HG02970 (cell line): Measurements from ENCODE around the gene BCAS3.

Experiments
- ATAC-seq: cut with Tn5 transposase; IDR thresholded peaks from one replicate; pipeline ENCODE4 v1.9.1; 2021; ENCODE audit warnings: mild to moderate bottlenecking, moderate library complexity, moderate number of reproducible peaks; ENCODE audit not compliant: unreplicated experiment, low FRiP score

BCAS3 gene

GRCh38 chr17:61363601-61364462 lies 686.2 kb downstream of the BCAS3 start:
- no peak for ATAC-seq

DNA sequence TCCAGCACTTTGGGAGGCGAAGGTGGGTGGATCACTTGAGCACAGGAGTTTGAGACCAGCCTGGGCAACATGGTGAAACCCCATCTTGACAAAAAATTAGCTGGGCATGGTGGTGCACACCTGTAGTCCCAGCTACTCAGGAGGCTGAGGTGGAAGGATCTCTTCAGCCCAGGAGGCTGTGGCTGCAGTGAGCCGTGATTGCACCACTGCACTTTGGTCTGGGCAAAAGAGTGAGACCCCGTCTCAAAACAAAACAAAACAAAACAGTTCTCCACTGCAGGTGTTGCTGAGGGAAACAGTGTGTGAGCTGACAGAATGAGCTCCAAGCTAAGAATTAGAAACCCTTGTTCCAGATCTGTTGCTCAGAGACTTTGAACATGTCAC lies 686.8 kb downstream of the BCAS3 start:
- no peak for ATAC-seq

DNA sequence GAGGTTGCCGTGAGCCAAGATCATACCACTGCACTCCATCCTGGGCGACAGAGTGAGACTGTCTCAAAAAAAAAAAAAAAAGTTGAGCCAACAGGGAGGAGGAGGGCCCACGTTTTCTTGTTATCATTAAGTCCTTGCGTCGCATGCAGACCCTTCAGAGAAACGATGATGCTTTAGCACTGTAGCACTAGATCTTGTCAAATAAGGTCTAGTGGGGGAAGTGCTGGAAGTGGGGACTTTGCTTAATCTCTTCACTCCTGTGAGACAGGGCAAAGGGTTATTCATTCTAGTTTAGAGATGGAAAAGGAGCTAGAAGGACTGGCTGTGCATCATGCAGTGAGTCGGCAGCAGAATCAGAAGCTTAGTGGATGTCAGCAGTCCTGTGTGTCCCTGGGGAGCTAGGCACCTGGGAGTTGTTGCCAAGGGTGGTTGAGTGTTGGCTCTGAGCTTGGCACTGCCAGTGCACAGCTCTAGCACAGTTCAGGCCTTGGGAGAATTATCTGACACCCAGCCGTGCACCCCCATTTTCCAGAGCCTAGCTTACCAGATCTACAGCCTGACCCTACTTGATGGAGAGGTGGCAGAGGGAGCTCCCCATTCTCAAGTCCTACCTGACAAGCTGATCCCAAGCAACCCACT lies 688.5 kb downstream of the BCAS3 start:
- ATAC-seq, result no peak

GRCh38 chr17:61366715-61367413 lies 689.2 kb downstream of the BCAS3 start:
- ATAC-seq, result no peak

GRCh38 chr17:61368049-61368831 lies 690.6 kb downstream of the BCAS3 start:
- no peak for ATAC-seq

- ATAC-seq, result no peak
Measured at GRCh38 chr17:61368832-61369450, 691.3 kb downstream of the BCAS3 start.

GRCh38 chr17:61369751-61370150 lies 692.1 kb downstream of the BCAS3 start:
- no peak for ATAC-seq

DNA sequence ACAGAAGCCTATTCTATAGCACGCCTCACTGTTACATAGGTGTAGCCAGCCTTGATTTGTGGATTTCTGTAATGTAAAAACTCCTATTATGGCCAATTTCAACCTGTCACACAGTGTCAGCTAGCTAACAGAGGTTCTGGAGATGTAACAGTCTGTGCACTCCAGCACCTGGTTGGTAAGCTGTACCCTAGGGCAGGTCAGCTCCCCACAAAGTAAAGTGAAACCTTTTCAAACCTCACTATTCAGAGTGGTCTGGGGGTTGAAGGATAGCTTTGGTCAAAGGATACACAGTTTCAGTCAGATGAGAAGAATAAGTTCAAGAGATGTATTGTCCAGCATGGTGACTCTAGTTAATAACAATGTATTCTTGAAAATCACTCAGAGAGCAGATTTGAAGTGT lies 693.5 kb downstream of the BCAS3 start:
- no peak for ATAC-seq

GRCh38 chr17:61371606-61372005 lies 694.0 kb downstream of the BCAS3 start:
- ATAC-seq, result no peak

DNA sequence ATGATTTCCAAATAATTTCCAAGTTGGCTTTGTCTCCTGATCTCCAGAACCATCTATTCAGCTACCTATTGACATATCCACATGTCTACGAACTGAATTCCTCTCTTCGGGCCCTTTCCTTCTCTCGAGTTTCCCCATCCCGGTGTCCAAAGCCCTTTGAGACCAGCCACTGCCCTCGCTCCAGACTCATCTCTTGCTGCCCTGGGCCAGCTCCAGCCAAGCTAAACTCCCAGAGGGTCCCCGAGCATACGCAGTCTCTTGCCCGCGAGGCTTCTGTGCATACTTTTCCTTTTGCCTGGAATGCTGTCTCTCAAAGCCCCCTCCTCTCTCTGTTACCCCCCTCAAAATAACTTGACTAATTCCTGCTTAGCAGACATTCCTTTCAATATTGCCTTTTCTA lies 694.8 kb downstream of the BCAS3 start:
- no peak for ATAC-seq

GRCh38 chr17:61376931-61377838 lies 699.5 kb downstream of the BCAS3 start:
- no peak for ATAC-seq

DNA sequence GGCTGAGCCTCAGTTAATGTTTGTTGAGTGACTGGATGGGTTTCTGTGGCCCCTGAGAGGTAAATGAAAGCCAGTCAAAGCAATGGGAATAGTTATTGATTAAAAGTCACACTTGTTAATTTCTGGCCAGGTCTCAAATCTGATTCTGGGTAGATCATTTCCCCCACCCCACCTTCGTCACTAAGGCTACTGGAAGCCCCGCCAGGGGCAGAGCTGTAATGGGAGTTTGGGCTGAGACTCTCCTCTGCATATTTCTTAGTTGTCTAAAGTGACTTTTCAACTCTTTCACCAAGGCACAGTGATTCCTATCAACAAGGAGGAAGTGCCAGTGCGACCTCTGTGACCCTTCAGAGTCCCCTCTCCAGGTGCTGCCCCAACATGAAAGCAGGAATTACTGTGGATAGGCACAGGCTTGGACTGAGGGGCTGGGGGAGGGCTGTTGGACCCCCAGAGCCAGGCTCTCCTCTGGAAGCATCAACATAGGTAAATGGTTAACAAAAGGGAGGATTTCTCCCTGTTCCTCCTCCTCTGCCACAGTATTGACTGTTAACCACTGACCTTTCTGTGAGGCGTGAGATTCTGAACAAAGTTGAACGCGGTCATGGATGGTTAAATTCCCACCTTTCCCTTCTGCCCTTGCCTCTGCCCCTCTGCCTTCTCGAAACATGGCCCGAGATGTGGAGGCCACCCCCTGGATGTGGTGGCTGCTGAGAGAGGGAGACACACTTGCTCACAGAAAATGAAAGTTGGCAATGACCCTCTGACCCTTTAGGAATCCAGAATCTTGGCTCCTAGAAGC lies 701.2 kb downstream of the BCAS3 start:
- no peak for ATAC-seq

GRCh38 chr17:61379457-61380216 lies 702.0 kb downstream of the BCAS3 start:
- ATAC-seq, result no peak

DNA sequence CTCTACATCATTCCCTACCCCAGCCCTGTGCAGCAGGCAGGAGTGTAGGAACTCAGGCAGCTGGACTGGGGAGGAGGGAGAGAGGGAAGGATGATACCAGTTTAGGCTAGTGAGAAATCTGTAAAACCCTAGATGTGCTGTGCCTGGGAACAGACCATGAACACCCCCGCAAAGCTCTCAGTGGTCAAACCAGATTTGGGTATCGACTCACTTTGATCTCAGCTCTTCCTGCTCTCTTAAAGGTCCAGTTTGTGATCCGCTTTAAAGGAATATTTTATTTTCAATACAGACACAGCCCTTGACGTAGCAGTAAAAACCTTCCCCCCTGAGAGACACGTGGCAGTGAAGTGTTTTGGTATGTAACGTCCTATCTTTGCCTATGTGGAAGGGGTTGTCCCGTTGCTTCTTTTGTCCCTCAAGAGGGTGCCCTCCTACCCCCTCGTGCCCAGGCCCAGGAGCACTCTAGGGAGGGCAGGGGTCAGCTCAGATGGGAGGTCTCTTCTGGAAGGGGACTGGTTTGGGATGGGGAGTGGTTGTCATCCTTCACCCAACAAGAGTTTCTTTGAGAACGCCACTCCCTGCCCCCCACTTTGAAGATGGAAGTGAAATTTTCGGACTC lies 702.7 kb downstream of the BCAS3 start:
- ATAC-seq, result no peak

- no peak for ATAC-seq
Measured at GRCh38 chr17:61380836-61381525, 703.3 kb downstream of the BCAS3 start.

- no peak for ATAC-seq
Measured at GRCh38 chr17:61381537-61381936, 703.9 kb downstream of the BCAS3 start.
